Stomach (tissue), 4 donors: ENCODE measurements around the gene IPO9.

Experiments used
- POLR2A ChIP-seq, 4 donors: fragments of 450-650 bp; IDR thresholded peaks; one replicate each; pipeline ENCODE4 v1.6.1; 2016; ENCODE audit warnings: antibody characterized with exemption in 4 of 4, control low read depth in 2 of 4, mild to moderate bottlenecking in 1 of 4, moderate library complexity in 1 of 4
- POLR2AphosphoS5 ChIP-seq, 3 donors: sonication (generic); formaldehyde crosslinking; IDR thresholded peaks; one replicate each; pipeline ENCODE4 v1.6.1; 2016; ENCODE audit warnings: antibody characterized with exemption in 3 of 3
- TF ChIP-seq, protein P1 (sequence below), 7 experiments: fragments of 450-650 bp in 4 of 7; fragments of 200-600 bp in 3 of 7; sonication (generic) in 3 of 7; IDR thresholded peaks; one replicate each; pipeline ENCODE4 v1.5.1; 2016 to 2019; ENCODE audit warnings: antibody characterized with exemption in 7 of 7, control low read depth in 2 of 7, mild to moderate bottlenecking in 1 of 7

DNA sequence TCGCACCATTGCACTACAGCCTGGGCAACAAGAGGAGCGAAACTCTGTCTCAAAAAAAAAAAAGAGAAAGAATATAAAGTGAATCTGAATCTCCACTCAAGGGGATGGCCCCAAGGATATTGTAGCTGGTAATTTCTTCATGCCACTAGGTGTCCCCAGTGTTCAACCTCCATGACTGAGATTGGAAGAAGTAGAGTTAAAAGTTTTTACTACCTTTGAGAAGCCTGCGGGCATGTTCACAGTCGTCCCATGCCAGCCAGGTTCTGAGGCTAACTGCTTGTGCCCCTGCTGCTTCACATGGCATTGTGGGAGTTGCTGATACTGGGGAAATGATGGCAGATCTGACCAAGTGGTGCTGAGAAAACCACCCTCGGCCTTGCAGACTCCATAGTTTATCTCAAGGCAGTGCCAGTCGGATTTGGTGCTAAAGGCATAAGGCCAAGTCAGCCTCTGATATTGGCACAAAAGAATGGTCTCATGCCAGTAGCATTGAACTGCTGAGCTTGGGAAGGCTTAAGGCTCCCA is 49.0 kb downstream of the IPO9 start:
- peak in 1 of 3 donors; percentile 20 for TF ChIP-seq POLR2AphosphoS5 (IDR thresholded peaks at IDR 0.05)
- TF ChIP-seq POLR2A (IDR thresholded peaks at IDR 0.05) = no peak
- TF ChIP-seq, protein P1, sequence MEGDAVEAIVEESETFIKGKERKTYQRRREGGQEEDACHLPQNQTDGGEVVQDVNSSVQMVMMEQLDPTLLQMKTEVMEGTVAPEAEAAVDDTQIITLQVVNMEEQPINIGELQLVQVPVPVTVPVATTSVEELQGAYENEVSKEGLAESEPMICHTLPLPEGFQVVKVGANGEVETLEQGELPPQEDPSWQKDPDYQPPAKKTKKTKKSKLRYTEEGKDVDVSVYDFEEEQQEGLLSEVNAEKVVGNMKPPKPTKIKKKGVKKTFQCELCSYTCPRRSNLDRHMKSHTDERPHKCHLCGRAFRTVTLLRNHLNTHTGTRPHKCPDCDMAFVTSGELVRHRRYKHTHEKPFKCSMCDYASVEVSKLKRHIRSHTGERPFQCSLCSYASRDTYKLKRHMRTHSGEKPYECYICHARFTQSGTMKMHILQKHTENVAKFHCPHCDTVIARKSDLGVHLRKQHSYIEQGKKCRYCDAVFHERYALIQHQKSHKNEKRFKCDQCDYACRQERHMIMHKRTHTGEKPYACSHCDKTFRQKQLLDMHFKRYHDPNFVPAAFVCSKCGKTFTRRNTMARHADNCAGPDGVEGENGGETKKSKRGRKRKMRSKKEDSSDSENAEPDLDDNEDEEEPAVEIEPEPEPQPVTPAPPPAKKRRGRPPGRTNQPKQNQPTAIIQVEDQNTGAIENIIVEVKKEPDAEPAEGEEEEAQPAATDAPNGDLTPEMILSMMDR (IDR thresholded peaks at IDR 0.05) = peak in 5 of 7 experiments; percentile 41 to 60 (median 55)
